Left lung (tissue), 10 donors: ENCODE measurements around the gene TBX6. TPM values are rescaled to one million over a fixed set of nuclear protein-coding genes. Genes with fewer than 3 reads are reported as not detected.
"Not testable (repeated sequence)": the region's sequence is repeated elsewhere in the genome, so short reads cannot be mapped to it uniquely, and the experiment has no call there.

Source experiments
- ATAC-seq: fragments of 200-7000 bp; cut with Tn5 transposase; one replicate; pipeline ENCODE4 v1.9.1; 2020; ENCODE audit warnings: moderate library complexity
- DNase-seq, 4 donors: peaks; one replicate each; pipeline ENCODE4 v3.0.0-alpha.2; 2013 to 2020
- H3K27ac ChIP-seq, 2 donors: fragments of 200-600 bp; sonication (generic) in 1 of 2; one replicate each; pipeline versions ENCODE4 v1.5.0 to v1.8.0; 2020 to 2021
- H3K27me3 ChIP-seq, 2 donors: fragments of 200-600 bp; sonication (generic) in 1 of 2; one replicate each; pipeline versions ENCODE4 v1.5.0 to v1.8.0; 2020 to 2021
- H3K36me3 ChIP-seq, 2 donors: fragments of 200-600 bp; sonication (generic) in 1 of 2; one replicate each; pipeline versions ENCODE4 v1.5.0 to v1.8.0; 2020 to 2021
- H3K4me1 ChIP-seq, 2 donors: fragments of 200-600 bp; one replicate each; pipeline ENCODE4 v1.8.0; 2021
- H3K4me3 ChIP-seq, 2 donors: fragments of 200-600 bp; sonication (generic) in 1 of 2; one replicate each; pipeline versions ENCODE4 v1.5.0 to v1.8.0; 2020 to 2021; ENCODE audit warnings: mild to moderate bottlenecking in 1 of 2
- H3K9me3 ChIP-seq, 2 donors: fragments of 200-600 bp; sonication (generic) in 1 of 2; one replicate each; pipeline versions ENCODE4 v1.5.0 to v1.8.0; 2020 to 2021
- intact Hi-C, 2 donors: fragments of 100-400 bp; cut with DNase I; formaldehyde crosslinking; loops; one replicate each; pipeline versions ENCODE4 v1.11.2 to v1.14.2; 2022
- polyA plus RNA-seq, 6 donors: library from polyadenylated mRNA; unstranded; fragments of 120-200 nt; gene quantifications; one replicate each; pipeline ENCODE4 v1.2.1, GENCODE V29; 2013; ENCODE audit not compliant: insufficient read length in 6 of 6
- total RNA-seq, 2 donors: library from RNA; stranded (reverse); fragmentation: NEBNext Ultra II Directional; extraction: Animal tissue kit (Norgen Biotek cat#: 25700); gene quantifications; one replicate each; pipeline ENCODE4 v1.2.1, GENCODE V29; 2021
- TF ChIP-seq, protein P1 (sequence below), 2 donors: fragments of 200-600 bp; sonication (generic) in 1 of 2; IDR thresholded peaks; one replicate each; pipeline versions ENCODE4 v1.5.0 to v1.8.0; 2021; ENCODE audit warnings: antibody characterized with exemption in 2 of 2
- donor health status: DM: no; HTN: yes; CAD: no.
- donor health status: DM: no; HTN: no; CAD: no.

Gene TBX6
- total and polyA plus RNA-seq, 8 donors = 0.79 to 1.9 (median 1.7) TPM

DNA sequence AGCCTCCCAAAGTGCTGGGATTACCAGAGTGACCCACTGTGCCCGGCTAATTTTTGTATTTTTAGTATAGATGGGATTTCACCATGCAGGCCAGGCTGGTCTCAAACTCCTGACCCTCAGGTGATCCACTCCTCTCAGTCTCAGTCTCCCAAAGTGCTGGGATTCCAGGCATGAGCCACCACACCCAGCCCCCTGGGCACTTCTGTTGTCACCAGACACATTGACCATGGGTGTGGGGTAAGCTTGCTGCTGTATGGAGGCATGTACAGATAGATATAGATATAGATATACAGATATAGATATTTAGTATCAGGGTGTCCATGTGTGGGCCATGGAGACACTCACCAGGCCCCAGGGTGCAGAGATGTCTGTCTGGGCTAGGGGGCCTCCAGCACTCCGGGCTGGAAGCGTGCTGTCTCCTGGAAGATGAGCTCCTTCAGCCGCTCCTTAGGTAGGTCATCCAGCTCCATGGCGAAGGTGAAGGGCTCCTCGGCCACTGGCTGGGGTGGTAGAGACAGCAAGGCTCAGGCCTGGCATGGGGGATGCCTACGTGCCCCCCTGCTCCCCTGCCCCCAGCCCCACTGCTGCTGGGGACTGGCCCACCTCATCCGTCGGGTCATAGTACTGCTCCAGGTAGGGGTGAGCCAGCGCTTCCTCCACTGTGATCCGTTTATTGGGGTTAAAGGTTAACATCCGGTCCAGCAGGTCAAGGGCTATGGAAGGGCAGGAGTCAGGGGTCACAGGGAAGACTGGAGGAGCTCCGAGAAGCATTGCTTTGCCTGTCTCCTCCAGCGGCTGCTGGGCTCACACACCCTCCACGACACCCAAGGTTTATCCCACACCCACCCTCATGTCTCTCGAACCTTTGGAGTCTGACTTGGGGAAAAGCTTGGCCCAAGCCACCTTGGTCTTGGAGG is 24.8 kb upstream of the TBX6 start:
- intact Hi-C loops = no loop called here
- Histone ChIP-seq H3K4me1 (peaks cover 1 to 38% of the 10 kb centered on the region in 2 donors), H3K27me3 (no peaks in the 10 kb centered on the region), H3K36me3 (peaks cover 0 to 80% of the 10 kb centered on the region in 2 donors), H3K9me3 (no peaks in the 10 kb centered on the region), H3K27ac (no peak overlapping the region), H3K4me3 (no peak overlapping the region)
- ATAC-seq (no peak), DNase-seq (no peak)
- TF ChIP-seq, protein P1, sequence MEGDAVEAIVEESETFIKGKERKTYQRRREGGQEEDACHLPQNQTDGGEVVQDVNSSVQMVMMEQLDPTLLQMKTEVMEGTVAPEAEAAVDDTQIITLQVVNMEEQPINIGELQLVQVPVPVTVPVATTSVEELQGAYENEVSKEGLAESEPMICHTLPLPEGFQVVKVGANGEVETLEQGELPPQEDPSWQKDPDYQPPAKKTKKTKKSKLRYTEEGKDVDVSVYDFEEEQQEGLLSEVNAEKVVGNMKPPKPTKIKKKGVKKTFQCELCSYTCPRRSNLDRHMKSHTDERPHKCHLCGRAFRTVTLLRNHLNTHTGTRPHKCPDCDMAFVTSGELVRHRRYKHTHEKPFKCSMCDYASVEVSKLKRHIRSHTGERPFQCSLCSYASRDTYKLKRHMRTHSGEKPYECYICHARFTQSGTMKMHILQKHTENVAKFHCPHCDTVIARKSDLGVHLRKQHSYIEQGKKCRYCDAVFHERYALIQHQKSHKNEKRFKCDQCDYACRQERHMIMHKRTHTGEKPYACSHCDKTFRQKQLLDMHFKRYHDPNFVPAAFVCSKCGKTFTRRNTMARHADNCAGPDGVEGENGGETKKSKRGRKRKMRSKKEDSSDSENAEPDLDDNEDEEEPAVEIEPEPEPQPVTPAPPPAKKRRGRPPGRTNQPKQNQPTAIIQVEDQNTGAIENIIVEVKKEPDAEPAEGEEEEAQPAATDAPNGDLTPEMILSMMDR (IDR thresholded peaks at IDR 0.05) = no peak

GRCh38 chr16:30115238-30115637 is 23.5 kb upstream of the TBX6 start:
- TF ChIP-seq, protein P1 (IDR thresholded peaks at IDR 0.05) = no peak
- intact Hi-C loops = no loop called here
- Histone ChIP-seq H3K27ac (no peak overlapping the region), H3K27me3 (no peaks in the 10 kb centered on the region), H3K36me3 (peaks cover 0 to 93% of the 10 kb centered on the region in 2 donors), H3K4me1 (peaks cover 0 to 25% of the 10 kb centered on the region in 2 donors), H3K4me3 (no peak overlapping the region), H3K9me3 (no peaks in the 10 kb centered on the region)
- ATAC-seq (peak; percentile 85), DNase-seq (peak in 1 of 4 donors; percentile 59)

DNA sequence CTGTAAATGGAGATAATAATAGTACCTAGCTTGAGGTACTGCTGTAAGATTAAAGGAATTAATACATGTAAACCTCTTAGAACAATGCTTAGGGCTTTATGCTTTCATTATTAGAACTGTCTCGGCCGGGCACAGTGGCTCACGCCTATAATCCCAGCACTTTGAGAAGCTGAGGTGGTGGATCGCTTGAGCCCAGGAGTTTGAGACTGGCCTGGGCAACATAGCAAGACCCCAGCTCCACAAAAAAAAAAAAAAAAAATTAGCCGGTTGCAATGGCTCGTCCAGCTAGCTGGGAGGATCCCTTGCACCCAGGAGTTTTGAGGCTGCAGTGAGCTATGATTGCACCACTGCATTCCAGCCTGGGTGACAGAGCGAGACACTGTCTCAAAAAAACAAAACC is 23.1 kb upstream of the TBX6 start:
- H3K27ac ChIP-seq = not testable (repeated sequence)

DNA sequence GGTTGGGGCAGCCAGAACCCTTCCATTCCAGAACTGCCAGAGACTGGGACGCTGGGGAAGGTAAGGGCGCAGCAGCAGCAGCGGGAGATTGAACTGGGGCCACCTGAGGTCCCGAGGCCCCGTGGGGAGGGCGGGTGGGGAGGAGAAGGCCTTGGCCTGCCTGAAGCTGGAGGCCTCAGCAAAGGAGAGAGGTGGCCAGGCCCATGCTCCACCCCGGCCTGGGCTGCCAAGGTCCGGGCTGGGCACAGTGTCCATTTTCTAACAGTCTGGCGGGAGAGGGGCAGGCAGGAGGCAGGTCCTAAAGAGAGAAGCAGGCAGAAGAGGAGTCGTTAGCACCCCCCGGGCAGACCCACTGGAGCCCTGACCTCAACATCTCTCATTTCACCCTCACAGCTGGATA is 22.7 kb upstream of the TBX6 start:
- Histone ChIP-seq H3K27me3 (no peaks in the 10 kb centered on the region), H3K27ac (no peak overlapping the region), H3K4me1 (peaks cover 0 to 19% of the 10 kb centered on the region in 2 donors), H3K4me3 (no peak overlapping the region), H3K36me3 (peaks cover 0 to 94% of the 10 kb centered on the region in 2 donors), H3K9me3 (no peaks in the 10 kb centered on the region)
- ATAC-seq = no peak
- no peak for DNase-seq
- intact Hi-C loops = no loop called here
- TF ChIP-seq, protein P1 (IDR thresholded peaks at IDR 0.05) = no peak

More for the DNA sequence above, 23.1 kb upstream of the TBX6 start:
- H3K36me3 ChIP-seq = peaks cover 0 to 94% of the 10 kb centered on the region in 2 donors
- intact Hi-C loops, H3K27me3 ChIP-seq, DNase-seq, ATAC-seq, H3K9me3 ChIP-seq, H3K4me3 ChIP-seq: not testable (repeated sequence)
- H3K4me1 ChIP-seq = peaks cover 0 to 21% of the 10 kb centered on the region in 2 donors

GRCh38 chr16:30113711-30114333 is 22.1 kb upstream of the TBX6 start:
- peaks cover 0 to 94% of the 10 kb centered on the region in 2 donors for H3K36me3 ChIP-seq
- no peak overlapping the region for H3K4me3 ChIP-seq
- peaks cover 0 to 19% of the 10 kb centered on the region in 2 donors for H3K4me1 ChIP-seq
- intact Hi-C loops = no loop called here
- no peak for ATAC-seq
- H3K27ac ChIP-seq = peak overlapping the region in 1 of 2 donors; percentile 18
- no peaks in the 10 kb centered on the region for H3K9me3 ChIP-seq
- no peaks in the 10 kb centered on the region for H3K27me3 ChIP-seq
- no peak for DNase-seq
- TF ChIP-seq, protein P1 (IDR thresholded peaks at IDR 0.05) = no peak
